Lower leg skin (tissue), 4 donors: ENCODE measurements around the gene PRAF2. TPM values are rescaled to one million over a fixed set of nuclear protein-coding genes. Genes with fewer than 3 reads are reported as not detected.

Experiments
- DNase-seq, 2 donors: peaks; one replicate each; pipeline ENCODE4 v3.0.0-alpha.2; 2019; ENCODE audit warnings: low spot score in 2 of 2
- H3K4me3 ChIP-seq: fragments of 200-600 bp; sonication (generic); 2 replicates; pipeline ENCODE4 v1.5.1; 2017; ENCODE audit warnings: mild to moderate bottlenecking, low read depth; ENCODE audit not compliant: poor library complexity, severe bottlenecking
- CTCF ChIP-seq, 3 donors: fragments of 450-650 bp; IDR thresholded peaks; one replicate each; pipeline ENCODE4 v1.5.1; 2016; ENCODE audit warnings: antibody characterized with exemption in 3 of 3, mild to moderate bottlenecking in 3 of 3, moderate library complexity in 2 of 3
- POLR2A ChIP-seq, 2 donors: fragments of 450-650 bp; IDR thresholded peaks; one replicate each; pipeline ENCODE4 v1.6.1; 2016 to 2017; ENCODE audit warnings: antibody characterized with exemption in 2 of 2, mild to moderate bottlenecking in 1 of 2, moderate library complexity in 1 of 2
- WGBS, 2 donors: methylation state at CpG; one replicate each; pipeline ENCODE4 v1.1.5; 2018; 5-methylcytosine and 5-hydroxymethylcytosine counted together
- intact Hi-C: fragments of 100-400 bp; cut with DNase I; formaldehyde crosslinking; loops from one replicate; pipeline ENCODE4 v1.15.0; 2023; ENCODE audit warnings: low total_unique reads
- total RNA-seq, 4 donors: library from RNA; depleted of rRNA; stranded (reverse); fragments of >200 nt; gene quantifications; one replicate each; pipeline ENCODE4 v1.1.0, GENCODE V29; 2016

Gene PRAF2
- total RNA-seq, 4 donors from 2014 or later, result 6.2 to 11.2 (median 7.7) TPM

DNA sequence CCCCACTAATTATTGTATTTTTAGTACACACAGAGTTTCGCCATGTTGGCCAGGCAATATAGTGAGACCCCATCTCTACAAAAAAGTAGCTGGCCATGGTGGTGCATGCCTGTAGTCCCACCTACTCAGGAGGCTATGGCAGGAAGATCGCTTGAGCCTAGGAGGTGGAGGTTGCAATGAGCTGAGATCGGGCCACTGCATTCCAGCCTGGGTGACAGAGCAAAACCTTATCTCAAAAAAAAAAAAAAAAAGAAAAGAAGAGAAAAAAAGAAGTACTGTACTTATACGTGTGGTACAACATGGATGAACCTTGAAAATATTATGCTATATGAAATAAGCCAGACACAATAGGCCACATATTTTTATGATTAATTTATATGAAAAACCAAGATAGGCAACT lies 15.8 kb upstream of the PRAF2 start:
- TF ChIP-seq CTCF (IDR thresholded peaks at IDR 0.05), result no peak
- DNase-seq, result no peak
- intact Hi-C loops, result no loop called here
- WGBS, 2 donors, result 89 to 91% methylated on average over 4 of the region's 4 CpGs
- H3K4me3 ChIP-seq, result no peak overlapping the region

DNA sequence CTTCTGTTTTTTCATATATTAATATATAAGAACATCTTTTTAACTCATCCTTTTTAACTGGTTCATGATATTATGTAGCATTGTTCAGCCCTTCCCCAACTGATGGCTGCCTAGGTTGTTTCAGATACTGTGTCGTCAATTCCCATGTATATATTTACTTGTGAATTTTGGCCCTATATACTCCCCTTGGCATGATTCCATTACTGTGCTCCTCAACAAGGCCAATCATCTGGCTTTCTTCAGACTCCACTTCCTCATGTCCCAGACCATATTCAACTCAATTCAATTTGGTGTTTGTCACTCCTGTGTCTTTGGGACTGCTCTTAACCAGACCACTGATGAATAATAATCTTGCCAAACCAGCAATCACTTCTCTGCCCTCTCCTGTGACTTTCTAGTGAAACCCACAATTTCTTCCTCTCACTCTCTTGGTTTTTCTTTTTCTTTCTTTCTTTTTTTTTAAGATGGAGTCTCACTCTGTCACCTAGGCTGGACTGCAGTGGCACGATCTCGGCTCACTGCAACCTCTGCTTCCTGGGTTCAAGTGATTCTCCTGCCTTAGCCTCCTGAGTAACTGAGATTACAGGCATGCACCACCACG lies 8.6 kb upstream of the PRAF2 start:
- no peak overlapping the region for H3K4me3 ChIP-seq
- 73 to 90% methylated on average over 4 of the region's 4 CpGs for WGBS, 2 donors
- intact Hi-C loops, result no loop called here
- TF ChIP-seq POLR2A (IDR thresholded peaks at IDR 0.05), result no peak
- TF ChIP-seq CTCF (IDR thresholded peaks at IDR 0.05), result no peak
- DNase-seq, result no peak

DNA sequence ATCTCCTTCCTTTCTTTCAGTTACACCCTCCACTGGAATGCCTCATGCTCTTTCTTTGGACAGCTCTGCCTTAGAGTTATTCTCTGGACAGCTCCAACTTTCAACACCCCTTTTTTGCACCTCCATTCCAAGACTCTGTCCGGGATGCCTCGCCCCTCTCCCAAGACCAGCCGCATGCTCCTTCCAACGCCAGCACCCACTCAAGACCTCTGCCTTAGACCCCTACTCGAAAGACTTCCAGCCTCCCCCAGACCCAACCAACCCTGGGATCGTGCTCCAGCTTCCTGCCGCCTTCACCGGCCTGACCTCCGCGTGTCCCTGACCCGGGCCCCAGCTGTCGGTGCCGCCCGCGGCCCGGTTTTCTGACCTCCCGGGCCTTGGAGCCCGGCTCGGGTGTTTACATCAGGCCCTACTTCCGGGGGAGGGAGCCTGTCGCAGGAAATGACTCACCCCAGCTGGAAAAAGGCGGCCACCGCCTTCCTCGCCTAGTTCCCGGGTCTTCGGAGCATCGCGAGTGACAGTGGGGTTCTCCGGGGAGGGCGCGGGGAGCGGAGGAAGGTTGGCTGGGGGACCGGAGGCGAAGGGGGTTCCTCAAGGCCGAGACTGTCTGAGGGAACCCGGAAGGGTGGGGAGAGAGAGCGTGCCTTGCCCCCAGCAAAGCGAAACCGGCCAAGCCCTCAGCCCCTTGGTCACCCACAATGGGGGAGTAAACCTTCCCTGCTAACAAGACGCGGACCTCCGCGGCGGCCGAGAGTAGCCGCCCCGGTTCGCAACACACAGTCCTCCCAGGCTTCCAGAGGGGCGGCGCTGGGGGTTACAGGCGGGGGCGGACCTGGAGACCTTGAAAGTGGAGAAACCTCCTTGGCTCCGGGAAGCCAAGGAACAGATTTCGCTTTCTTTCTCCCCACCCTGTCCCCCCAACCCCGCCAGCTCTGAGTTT lies 6.0 kb upstream of the PRAF2 start, which contains the start of gene WDR45:
Gene WDR45 (minus strand): TSS at position 399 of the 940 bp plus-strand sequence. CDS start 1,792 bp downstream, outside the sequence.
- 0 to 41% methylated on average over 9 to 52 of the region's 55 CpGs for WGBS, 2 donors
- DNase-seq, result peak; percentile 65 to 94
- peak within 1 kb of the TSS; percentile 47 for H3K4me3 ChIP-seq
- intact Hi-C loops, result no loop called here
- TF ChIP-seq CTCF (IDR thresholded peaks at IDR 0.05) (no peak), POLR2A (IDR thresholded peaks at IDR 0.05) (peak in 1 of 2 donors; percentile 47)

DNA sequence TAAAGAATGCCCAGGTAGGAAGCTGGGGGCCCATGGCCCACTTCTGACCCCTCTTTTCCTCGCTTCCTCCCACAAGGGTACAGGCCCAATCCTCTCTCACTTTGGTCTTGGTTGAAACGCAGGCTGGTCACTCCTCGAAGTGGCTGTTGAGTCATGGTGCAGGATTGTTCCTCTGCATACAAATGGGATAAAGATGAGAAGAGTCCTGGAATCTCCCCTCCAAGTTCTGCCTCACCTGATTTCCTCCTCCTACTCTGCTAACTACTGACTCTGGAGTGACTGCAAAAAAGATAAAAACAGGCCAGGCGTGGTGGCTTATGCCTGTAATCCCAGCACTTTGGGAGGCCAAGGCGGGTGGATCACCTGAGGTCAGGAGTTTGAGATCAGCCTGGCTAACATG lies 4.1 kb upstream of the PRAF2 start:
- no peak for DNase-seq
- no peak overlapping the region for H3K4me3 ChIP-seq
- WGBS, 2 donors, result 79 to 80% methylated on average over 5 of the region's 5 CpGs
- no peak for TF ChIP-seq CTCF (IDR thresholded peaks at IDR 0.05)
- no peak for TF ChIP-seq POLR2A (IDR thresholded peaks at IDR 0.05)
- intact Hi-C loops, result no loop called here

GRCh38 chrX:49075347-49075746 lies 1.5 kb upstream of the PRAF2 start:
- DNase-seq, result no peak
- intact Hi-C loops, result no loop called here
- H3K4me3 ChIP-seq, result no peak overlapping the region
- 87 to 88% methylated on average over 13 of the region's 13 CpGs for WGBS, 2 donors
- TF ChIP-seq POLR2A (IDR thresholded peaks at IDR 0.05) (no peak), CTCF (IDR thresholded peaks at IDR 0.05) (no peak)
